Spleen (tissue), 7 donors: ENCODE results near the gene DDAH1.

ENCODE experiments used
- CTCF ChIP-seq, 11 experiments: fragments of 200-600 bp in 7 of 11; fragments of 450-650 bp in 4 of 11; sonication (generic) in 4 of 11; IDR thresholded peaks in 8 of 11; conservative IDR thresholded peaks in 3 of 11; 1 replicate in 7 of 11; 2 replicates in 4 of 11; pipeline versions ENCODE4 v1.4.0 to v1.8.0; 2016 to 2021; ENCODE audit warnings: antibody characterized with exemption in 11 of 11, inconsistent platforms in 4 of 11, mild to moderate bottlenecking in 1 of 11
- POLR2AphosphoS5 ChIP-seq, 3 donors: sonication (generic); formaldehyde crosslinking; IDR thresholded peaks; one replicate each; pipeline ENCODE4 v1.5.1; 2017; ENCODE audit warnings: antibody characterized with exemption in 3 of 3
- donor health status: DM: no; HTN: no; CAD: no; lungs with moderate emphysema.
- donor health status: DM: no; HTN: no; CAD: no.
- donor health status: DM: no; HTN: no; CAD: no.

DNA sequence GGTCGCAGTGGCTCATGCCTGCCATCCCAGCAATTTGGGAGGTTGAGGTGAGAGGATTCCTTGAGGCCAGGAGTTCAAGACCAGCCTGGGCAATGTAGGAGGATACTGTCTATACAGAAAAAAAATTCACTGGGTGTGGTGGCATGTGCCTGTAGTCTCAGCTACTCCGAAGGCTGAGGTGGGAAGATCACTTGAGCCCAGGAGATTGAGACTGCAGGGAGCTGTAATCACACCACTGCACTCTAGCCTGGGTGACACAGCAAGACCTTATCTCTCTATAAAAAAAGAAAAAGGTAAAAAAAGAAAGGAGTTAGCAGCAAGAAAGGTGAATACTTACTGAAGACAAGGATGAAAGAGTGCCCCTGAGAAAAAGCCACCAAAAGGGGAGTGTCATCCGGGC is 164.8 kb downstream of the DDAH1 start:
- TF ChIP-seq CTCF (IDR thresholded peaks at IDR 0.05 in 8 of 11, conservative IDR thresholded peaks at IDR 0.05 in 3 of 11) = no peak
- TF ChIP-seq POLR2AphosphoS5 (IDR thresholded peaks at IDR 0.05) = no peak
